SU-DHL-6 (cell line): ENCODE results near the gene ZC3H7B.

ENCODE experiments used
- H2AFZ ChIP-seq: fragments of 200-600 bp; sonication (generic); 2 replicates; pipeline ENCODE4 v1.6.1; 2014; ENCODE audit warnings: low read depth, mild to moderate bottlenecking, moderate library complexity, mixed read lengths, antibody characterized with exemption, low read length; ENCODE audit not compliant: severe bottlenecking
- H3F3A ChIP-seq: fragments of 200-600 bp; shearing (Covaris generic); 2 replicates; pipeline ENCODE4 v1.6.0; 2016; ENCODE audit warnings: antibody characterized with exemption, mild to moderate bottlenecking; ENCODE audit not compliant: insufficient read depth
- H3K27ac ChIP-seq: fragments of 200-600 bp; sonication (generic); 2 replicates; pipeline ENCODE4 v1.5.1; 2016; ENCODE audit warnings: low read depth, mild to moderate bottlenecking, low read length, moderate library complexity, mixed read lengths
- H3K27me3 ChIP-seq: fragments of 200-600 bp; sonication (generic), shearing (Covaris generic); 2 replicates; pipeline ENCODE4 v1.6.0; 2014; ENCODE audit warnings: mild to moderate bottlenecking, low read length
- H3K36me3 ChIP-seq: fragments of 200-600 bp; sonication (generic); 2 replicates; pipeline ENCODE4 v1.6.1; 2014; ENCODE audit warnings: mild to moderate bottlenecking, low read length, mixed read lengths
- H3K4me2 ChIP-seq: fragments of 300-600, 200-600 bp; shearing (Covaris generic), sonication (generic); 2 replicates; pipeline ENCODE4 v1.6.0; 2014; ENCODE audit warnings: low read length, low read depth, mild to moderate bottlenecking; ENCODE audit not compliant: poor library complexity, severe bottlenecking
- H3K4me3 ChIP-seq: fragments of 200-600 bp; sonication (generic); 2 replicates; pipeline ENCODE4 v1.5.1; 2014; ENCODE audit warnings: antibody characterized with exemption, low read length, mild to moderate bottlenecking, mixed read lengths; ENCODE audit not compliant: insufficient read depth, poor library complexity, severe bottlenecking
- H3K79me2 ChIP-seq: fragments of 200-600 bp; sonication (generic); 2 replicates; pipeline ENCODE4 v1.6.1; 2014; ENCODE audit warnings: mild to moderate bottlenecking, low read length, moderate library complexity; ENCODE audit not compliant: insufficient read depth
- H3K9ac ChIP-seq: fragments of 200-600 bp; sonication (generic); 2 replicates; pipeline ENCODE4 v1.7.0; 2014; ENCODE audit warnings: mild to moderate bottlenecking, low read length
- H3K9me2 ChIP-seq: fragments of 200-600 bp; sonication (generic); replicated peaks from 2 replicates; pipeline ENCODE4 v1.6.1; 2014; ENCODE audit warnings: low read length; ENCODE audit not compliant: insufficient read depth
- H3K9me3 ChIP-seq: fragments of 200-600 bp; sonication (generic); 2 replicates; pipeline ENCODE4 v1.6.1; 2014; ENCODE audit warnings: low read length, mixed read lengths; ENCODE audit not compliant: insufficient read depth
- H4K20me1 ChIP-seq: fragments of 200-600 bp; sonication (generic); 2 replicates; pipeline ENCODE4 v1.6.1; 2014; ENCODE audit warnings: low read depth, mild to moderate bottlenecking, antibody characterized with exemption, low read length, moderate library complexity, mixed read lengths
- EZH2phosphoT487 ChIP-seq: fragments of 200-600 bp; sonication (generic), shearing (Covaris generic); conservative IDR thresholded peaks from 2 replicates; pipeline ENCODE4 v1.6.1; 2018; ENCODE audit warnings: mild to moderate bottlenecking, antibody characterized with exemption, low read length, moderate library complexity, mixed read lengths
- TF ChIP-seq, protein P1 (sequence below): fragments of 200-600 bp; sonication (generic); IDR thresholded peaks from one replicate; pipeline ENCODE4 v1.5.1; 2017; ENCODE audit warnings: antibody characterized with exemption, mild to moderate bottlenecking, low read length, moderate library complexity; ENCODE audit not compliant: insufficient read depth, poor library complexity, severe bottlenecking

The ZC3H7B gene

DNA sequence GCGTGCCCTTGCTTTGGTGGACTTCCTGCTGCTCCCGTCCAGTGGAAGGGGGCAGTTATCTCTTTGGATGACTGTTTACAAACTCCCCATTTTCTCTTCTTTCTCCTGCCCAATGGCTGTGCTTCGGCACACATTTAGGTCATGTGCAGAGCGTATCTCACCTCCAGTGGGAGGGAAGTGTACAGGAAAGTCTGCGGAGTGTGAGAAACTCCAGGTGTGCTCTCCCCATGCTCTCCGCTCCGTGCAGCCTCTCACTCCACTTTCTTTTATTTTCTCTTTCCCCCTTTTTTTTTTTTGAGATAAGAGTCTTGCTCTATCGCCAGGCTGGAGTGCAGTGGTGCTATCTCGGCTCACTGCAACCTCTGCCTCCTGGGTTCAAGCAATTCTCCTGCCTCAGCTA lies 68.5 kb downstream of the ZC3H7B start:
- Histone ChIP-seq H2AFZ (no peak overlapping the region), H3K4me2 (no peak overlapping the region), H3K9me2 (no peaks in the 10 kb centered on the region), H3K27me3 (no peaks in the 10 kb centered on the region), H4K20me1 (no peaks in the 10 kb centered on the region), H3K9me3 (no peaks in the 10 kb centered on the region), H3K79me2 (no peaks in the 10 kb centered on the region), H3F3A (no peaks in the 10 kb centered on the region), H3K4me3 (no peak overlapping the region), H3K9ac (no peak overlapping the region), H3K36me3 (no peaks in the 10 kb centered on the region), H3K27ac (no peak overlapping the region)
- TF ChIP-seq, protein P1, sequence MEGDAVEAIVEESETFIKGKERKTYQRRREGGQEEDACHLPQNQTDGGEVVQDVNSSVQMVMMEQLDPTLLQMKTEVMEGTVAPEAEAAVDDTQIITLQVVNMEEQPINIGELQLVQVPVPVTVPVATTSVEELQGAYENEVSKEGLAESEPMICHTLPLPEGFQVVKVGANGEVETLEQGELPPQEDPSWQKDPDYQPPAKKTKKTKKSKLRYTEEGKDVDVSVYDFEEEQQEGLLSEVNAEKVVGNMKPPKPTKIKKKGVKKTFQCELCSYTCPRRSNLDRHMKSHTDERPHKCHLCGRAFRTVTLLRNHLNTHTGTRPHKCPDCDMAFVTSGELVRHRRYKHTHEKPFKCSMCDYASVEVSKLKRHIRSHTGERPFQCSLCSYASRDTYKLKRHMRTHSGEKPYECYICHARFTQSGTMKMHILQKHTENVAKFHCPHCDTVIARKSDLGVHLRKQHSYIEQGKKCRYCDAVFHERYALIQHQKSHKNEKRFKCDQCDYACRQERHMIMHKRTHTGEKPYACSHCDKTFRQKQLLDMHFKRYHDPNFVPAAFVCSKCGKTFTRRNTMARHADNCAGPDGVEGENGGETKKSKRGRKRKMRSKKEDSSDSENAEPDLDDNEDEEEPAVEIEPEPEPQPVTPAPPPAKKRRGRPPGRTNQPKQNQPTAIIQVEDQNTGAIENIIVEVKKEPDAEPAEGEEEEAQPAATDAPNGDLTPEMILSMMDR, result no peak
- no peak for TF ChIP-seq EZH2phosphoT487

GRCh38 chr22:41377846-41378245 lies 76.5 kb downstream of the ZC3H7B start:
- Histone ChIP-seq H3K36me3 (no peaks in the 10 kb centered on the region), H3K9me3 (no peaks in the 10 kb centered on the region), H3K9me2 (no peaks in the 10 kb centered on the region), H3K27ac (no peak overlapping the region), H2AFZ (no peak overlapping the region), H4K20me1 (no peaks in the 10 kb centered on the region), H3K27me3 (no peaks in the 10 kb centered on the region), H3K4me2 (no peak overlapping the region), H3F3A (no peaks in the 10 kb centered on the region), H3K4me3 (no peak overlapping the region), H3K9ac (no peak overlapping the region), H3K79me2 (no peaks in the 10 kb centered on the region)
- TF ChIP-seq EZH2phosphoT487, result no peak
- TF ChIP-seq, protein P1, result no peak

GRCh38 chr22:41380993-41381328 lies 79.6 kb downstream of the ZC3H7B start:
- TF ChIP-seq, protein P1, result no peak
- TF ChIP-seq EZH2phosphoT487, result no peak
- Histone ChIP-seq H3K9me3 (no peaks in the 10 kb centered on the region), H3K27ac (peak overlapping the region; percentile 35; the same call in 1 of the 2 replicates), H3F3A (no peaks in the 10 kb centered on the region), H3K9me2 (no peaks in the 10 kb centered on the region), H3K4me3 (peak overlapping the region; percentile 55), H3K4me2 (peak overlapping the region; percentile 69), H3K79me2 (no peaks in the 10 kb centered on the region), H4K20me1 (no peaks in the 10 kb centered on the region), H3K9ac (peak overlapping the region; percentile 75), H3K36me3 (no peaks in the 10 kb centered on the region), H3K27me3 (no peaks in the 10 kb centered on the region), H2AFZ (peak overlapping the region; percentile 72)
